ENCODE data around the gene GLRX. TPM values are rescaled to one million over a fixed set of nuclear protein-coding genes. Genes with fewer than 3 reads are reported as not detected.

The GLRX gene
- total RNA-seq, 2 experiments from 2014 or later, result 52.9 to 80.5 TPM

GRCh38 chr5:95810305-95811125, 12.0 kb downstream of the GLRX start:
- H3K4me2 ChIP-seq (ENCODE audit: low read length), result no peak overlapping the region
- no peaks in the 10 kb centered on the region; the same call in 1 of the 2 replicates for H3K79me2 ChIP-seq (ENCODE audit: insufficient read depth, low read depth, low read length)
- no peaks in the 10 kb centered on the region for H4K20me1 ChIP-seq (ENCODE audit: insufficient read depth, low read length)
- H3K9me2 ChIP-seq (ENCODE audit: insufficient read depth, low read length), result no peaks in the 10 kb centered on the region
- no peak for DNase-seq (ENCODE audit: low spot score)
- H3K4me1 ChIP-seq (ENCODE audit: insufficient read depth, low read length, poor library complexity, severe bottlenecking), result peaks cover 43% of the 10 kb centered on the region
- ChIA-PET CTCF (ENCODE audit: unreplicated experiment) (interaction anchor here (1.7 kb wide), 1 partner anchor 9 kb away, joined by 5 read pairs; no protein-coding TSS in a partner anchor), POLR2A (interaction anchor here (1.2 to 5.0 kb wide), 3 partner anchors 10 to 29 kb away, joined by 4 to 150 read pairs (median 4); partner anchors contain the start of gene GLRX)
- TF ChIP-seq EZH2phosphoT487 (IDR thresholded peaks at IDR 0.05; ENCODE audit: borderline replicate concordance, low read depth, low read length), result no peak
- TF ChIP-seq CTCF (conservative IDR thresholded peaks at IDR 0.05; ENCODE audit: low read length), result no peak
- H2AFZ ChIP-seq (ENCODE audit: low read length), result no peak overlapping the region
- intact Hi-C loops (cut with micrococcal nuclease; ENCODE audit: unreplicated experiment), result no loop called here
- H3K27ac ChIP-seq (ENCODE audit: low read depth, low read length, poor library complexity, severe bottlenecking), result no peak overlapping the region
- peaks cover 36% of the 10 kb centered on the region for H3K36me3 ChIP-seq (ENCODE audit: insufficient read depth, low read length)
- H3K4me3 ChIP-seq (ENCODE audit: low read depth, low read length, poor library complexity, severe bottlenecking), result no peak overlapping the region
- BruUV-seq (replicated peaks), result no TSS peak
- no peaks in the 10 kb centered on the region for H3K9me3 ChIP-seq (ENCODE audit: low read length)

- Histone ChIP-seq H3K9me3 (ENCODE audit: low read length) (no peaks in the 10 kb centered on the region), H3K27ac (ENCODE audit: low read depth, low read length, poor library complexity, severe bottlenecking) (peak overlapping the region; percentile 80), H3K79me2 (ENCODE audit: insufficient read depth, low read depth, low read length) (no peaks in the 10 kb centered on the region; the same call in 1 of the 2 replicates), H3K4me3 (ENCODE audit: low read depth, low read length, poor library complexity, severe bottlenecking) (peak overlapping the region; percentile 53), H2AFZ (ENCODE audit: low read length) (peak overlapping the region; percentile 73), H4K20me1 (ENCODE audit: insufficient read depth, low read length) (no peaks in the 10 kb centered on the region), H3K9me2 (ENCODE audit: insufficient read depth, low read length) (no peaks in the 10 kb centered on the region), H3K4me1 (ENCODE audit: insufficient read depth, low read length, poor library complexity, severe bottlenecking) (peaks cover 34% of the 10 kb centered on the region), H3K4me2 (ENCODE audit: low read length) (peak overlapping the region; percentile 85), H3K36me3 (ENCODE audit: insufficient read depth, low read length) (peaks cover 26% of the 10 kb centered on the region)
- no peak for DNase-seq (ENCODE audit: low spot score)
- ChIA-PET POLR2A (interaction anchor here (0.5 to 5.0 kb wide), 12 partner anchors 11 to 1017 kb away, joined by 3 to 150 read pairs (median 4); partner anchors contain the start of genes GLRX and RFESD), CTCF (ENCODE audit: unreplicated experiment) (interaction anchor here (1.7 to 1.9 kb wide), 2 partner anchors 10 to 14 kb away, joined by 5 to 9 read pairs; partner anchors contain the start of gene GLRX)
- no peak for TF ChIP-seq CTCF (conservative IDR thresholded peaks at IDR 0.05; ENCODE audit: low read length)
- no peak for TF ChIP-seq EZH2phosphoT487 (IDR thresholded peaks at IDR 0.05; ENCODE audit: borderline replicate concordance, low read depth, low read length)
- no TSS peak for BruUV-seq (replicated peaks)
- intact Hi-C loops (cut with micrococcal nuclease; ENCODE audit: unreplicated experiment), result no loop called here
These were observed 13.0 kb downstream of the GLRX start for GRCh38 chr5:95809414-95809960.
